ENCODE results near the gene CAMKK2.

GRCh38 chr12:121245031-121245430, 51.5 kb downstream of the CAMKK2 start:
- TF ChIP-seq CTCF (conservative IDR thresholded peaks at IDR 0.05; ENCODE audit: low read depth, low read length) (no peak), ELK1 (IDR thresholded peaks at IDR 0.05; ENCODE audit: borderline replicate concordance, low read depth, low read length) (no peak), MAZ (IDR thresholded peaks at IDR 0.05; ENCODE audit: borderline replicate concordance, low read depth, low read length) (no peak), POLR2A (IDR thresholded peaks at IDR 0.05; ENCODE audit: low read depth, low read length) (no peak), USF2 (IDR thresholded peaks at IDR 0.05; ENCODE audit: low read depth, low read length) (no peak), BHLHE40 (IDR thresholded peaks at IDR 0.05; ENCODE audit: low read depth, low read length) (no peak), FOS (IDR thresholded peaks at IDR 0.05; ENCODE audit: low read depth, low read length) (no peak), SMC3 (IDR thresholded peaks at IDR 0.05; ENCODE audit: low read depth, low read length) (no peak), MXI1 (IDR thresholded peaks at IDR 0.05; ENCODE audit: borderline replicate concordance, low read depth, low read length) (no peak)
